ENCODE results near the gene MAGEA6.
"Not testable (repeated sequence)": the region's sequence is repeated elsewhere in the genome, so short reads cannot be mapped to it uniquely, and the experiment has no call there.

Gene MAGEA6

DNA sequence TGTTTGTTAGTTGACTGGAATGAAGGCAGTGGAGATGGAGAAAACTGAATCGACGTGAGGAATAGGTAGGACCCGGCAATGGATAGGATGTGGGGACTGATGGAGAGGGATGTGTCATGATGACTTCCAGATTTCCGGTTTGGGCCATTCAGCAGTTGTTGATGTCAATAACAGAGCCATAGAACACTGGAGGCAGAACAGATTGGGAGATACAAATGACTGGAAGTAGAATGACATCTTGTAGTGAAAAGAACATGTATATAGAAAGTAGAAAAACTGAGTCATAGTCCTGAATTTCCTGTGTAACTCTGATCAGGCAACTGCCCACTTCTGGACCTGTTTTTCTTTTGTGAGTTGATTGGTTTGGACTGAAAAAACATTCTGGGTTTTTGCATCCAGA is 36.5 kb upstream of the MAGEA6 start:
- no peak for TF ChIP-seq CTCF (conservative IDR thresholded peaks at IDR 0.05; ENCODE audit: control insufficient read depth, insufficient read depth, low read depth, low read length)
- no peak overlapping the region for H3K4me3 ChIP-seq (ENCODE audit: control insufficient read depth, low read depth, low read length)
- DNase-seq (ENCODE audit: low read depth): no peak

DNA sequence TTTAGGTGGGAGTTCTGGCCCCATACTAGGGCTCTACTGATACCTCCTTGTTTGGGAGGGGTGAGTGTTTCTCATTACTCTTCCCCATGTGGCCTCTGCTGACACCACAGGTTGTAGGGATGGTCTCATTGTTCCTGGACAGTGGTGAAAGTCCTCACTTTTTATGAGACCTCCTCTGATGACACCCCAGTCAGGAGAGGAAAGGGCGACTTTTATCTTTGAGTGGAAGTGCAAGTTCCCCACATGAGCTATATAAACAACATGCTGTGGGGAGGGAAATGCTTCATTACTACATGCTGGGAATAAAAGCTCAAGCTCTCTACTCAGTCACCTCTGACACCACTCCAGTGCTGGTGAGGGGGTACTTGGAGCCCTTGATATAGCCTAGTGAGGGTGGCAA is 29.5 kb upstream of the MAGEA6 start:
- no peak overlapping the region for H3K4me3 ChIP-seq (ENCODE audit: control insufficient read depth, low read depth, low read length)
- no peak for TF ChIP-seq CTCF (conservative IDR thresholded peaks at IDR 0.05; ENCODE audit: control insufficient read depth, insufficient read depth, low read depth, low read length)
- no peak for DNase-seq (ENCODE audit: low read depth)

DNA sequence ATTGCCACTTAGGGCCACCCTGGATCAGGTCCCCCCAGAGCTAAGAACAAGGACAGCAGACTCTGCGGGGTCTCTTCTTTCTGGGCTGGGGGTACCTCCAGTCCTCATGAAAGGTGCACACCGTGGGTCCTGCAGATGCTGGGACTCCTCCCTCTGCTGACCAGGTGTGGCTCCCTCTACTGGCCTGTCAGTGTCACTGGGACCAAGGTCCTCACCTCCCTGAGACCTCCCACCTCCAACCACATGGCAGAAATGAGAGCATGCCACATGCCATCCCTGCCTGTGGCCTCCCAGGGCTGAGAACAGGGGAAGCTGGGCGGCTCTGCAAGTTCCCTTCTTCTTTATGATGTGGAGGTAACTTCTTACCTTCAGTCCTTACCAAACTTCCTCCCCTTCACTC is 17.6 kb upstream of the MAGEA6 start:
- not testable (repeated sequence) for H3K4me3 ChIP-seq (ENCODE audit: control insufficient read depth, low read depth, low read length); DNase-seq (ENCODE audit: low read depth)

GRCh38 chrX:152766562-152766961 is 2.9 kb downstream of the MAGEA6 start:
- H3K4me3 ChIP-seq (ENCODE audit: control insufficient read depth, low read depth, low read length); DNase-seq (ENCODE audit: low read depth): not testable (repeated sequence)

DNA sequence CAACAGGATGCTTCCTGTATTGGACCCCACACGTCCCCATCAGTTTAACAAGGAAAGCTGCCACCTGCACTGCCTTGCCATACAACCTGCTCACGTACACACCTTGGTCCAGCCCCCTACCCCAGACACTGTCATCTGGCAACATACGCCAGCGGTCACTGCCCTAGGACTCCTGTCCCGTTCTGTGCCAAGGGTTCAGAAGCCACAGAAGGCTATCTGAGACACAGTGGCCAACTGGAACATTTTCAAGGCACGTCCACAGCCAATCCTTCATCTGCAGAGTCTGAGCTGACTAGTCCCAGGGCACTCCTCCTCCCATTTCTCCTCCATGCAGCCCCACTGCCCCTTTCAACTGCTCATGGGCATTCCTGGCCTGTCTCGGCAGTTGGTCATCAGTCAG is 7.9 kb downstream of the MAGEA6 start:
- H3K4me3 ChIP-seq (ENCODE audit: control insufficient read depth, low read depth, low read length); DNase-seq (ENCODE audit: low read depth): not testable (repeated sequence)

DNA sequence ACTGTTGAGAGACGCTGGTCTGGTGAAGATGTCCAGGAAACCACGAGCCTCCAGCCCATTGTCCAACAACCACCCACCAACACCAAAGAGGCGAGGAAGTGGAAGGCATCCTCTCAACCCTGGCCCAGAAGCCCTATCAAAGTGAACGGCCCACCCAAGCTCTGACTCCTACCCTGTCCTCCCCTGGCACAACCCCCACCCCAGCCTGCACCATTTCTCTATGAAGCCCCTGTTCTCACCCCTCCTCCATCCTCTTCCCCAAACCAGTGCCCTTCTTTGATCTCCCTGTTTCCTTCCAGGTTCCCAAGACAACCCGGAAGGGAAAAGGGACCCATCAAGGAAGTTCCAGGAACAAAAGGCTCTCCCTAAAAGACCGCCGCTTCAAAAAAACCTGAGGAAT is 9.9 kb downstream of the MAGEA6 start:
- not testable (repeated sequence) for H3K4me3 ChIP-seq (ENCODE audit: control insufficient read depth, low read depth, low read length); DNase-seq (ENCODE audit: low read depth)

GRCh38 chrX:152758918-152759317 is 10.6 kb downstream of the MAGEA6 start, which contains the start of gene CSAG3:
CSAG3 (plus strand) TSS chrX:152759218.
- not testable (repeated sequence) for DNase-seq (ENCODE audit: low read depth); H3K4me3 ChIP-seq (ENCODE audit: control insufficient read depth, low read depth, low read length)

DNA sequence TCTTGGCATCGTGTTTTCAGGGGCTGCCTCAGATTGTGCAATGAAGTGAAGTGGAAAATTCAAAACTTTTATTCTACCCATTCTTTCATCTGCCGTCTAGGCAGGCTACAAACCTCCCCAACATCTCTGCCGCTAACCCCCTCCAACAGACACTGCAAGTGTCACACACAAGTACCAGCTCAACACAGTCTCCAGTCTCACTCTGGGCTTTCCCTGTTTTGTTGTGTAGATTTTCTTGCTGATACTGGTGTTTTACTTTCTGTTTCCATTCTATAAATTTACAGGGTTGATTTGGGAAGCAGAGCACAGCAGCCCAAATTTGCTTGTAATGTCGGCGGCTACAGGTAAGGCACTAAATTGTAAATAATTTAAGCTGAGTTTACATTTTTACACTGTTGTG is 14.6 kb downstream of the MAGEA6 start:
- H3K4me3 ChIP-seq (ENCODE audit: control insufficient read depth, low read depth, low read length); DNase-seq (ENCODE audit: low read depth): not testable (repeated sequence)

DNA sequence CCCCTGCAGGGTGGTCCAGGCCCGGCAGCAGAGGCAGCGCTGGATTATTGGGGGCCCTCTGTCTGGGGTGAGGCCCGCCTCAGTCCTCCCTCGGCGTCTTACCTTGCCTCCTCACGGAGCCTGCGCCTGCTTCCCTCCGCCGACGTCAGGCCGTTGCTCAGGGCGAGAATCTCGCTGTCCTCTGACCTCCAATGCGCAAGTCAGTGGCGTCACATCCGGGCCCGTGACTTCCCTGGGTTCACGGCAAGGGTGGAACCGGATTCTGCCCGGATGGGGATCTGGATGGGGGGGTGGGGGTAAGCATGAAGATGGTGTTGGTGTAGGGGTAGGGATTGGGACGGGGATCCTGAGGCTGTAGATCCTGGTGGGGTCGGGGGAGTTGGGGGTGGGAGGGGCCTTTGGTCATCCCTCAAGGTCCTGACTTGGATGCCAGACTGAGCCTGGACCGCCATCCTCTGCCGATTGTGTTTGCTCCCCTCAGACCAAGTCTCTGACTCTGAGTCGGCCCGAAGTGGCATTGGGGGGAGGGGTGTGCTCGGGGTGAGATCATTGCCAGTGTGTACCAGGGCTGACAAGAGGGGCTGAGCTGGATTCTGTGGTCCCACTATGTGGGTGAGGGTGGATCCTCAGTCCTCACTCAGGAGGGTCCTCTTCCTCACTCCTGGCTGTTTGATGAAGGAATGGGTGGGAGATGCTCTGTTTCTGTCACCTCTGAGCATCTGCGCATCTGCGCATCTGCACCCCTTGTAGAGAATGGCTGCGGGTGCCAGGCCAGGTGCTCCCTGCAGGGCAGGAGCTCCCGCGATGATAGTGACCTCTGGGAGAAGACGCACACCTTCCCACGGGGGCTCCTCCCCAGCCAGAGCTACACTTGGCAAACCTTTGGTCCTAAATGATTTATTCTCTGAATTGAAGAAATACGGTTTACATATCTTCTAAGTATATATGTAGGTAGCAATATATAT is 15.5 kb downstream of the MAGEA6 start, which contains the start of gene MAGEA2:
MAGEA2 (minus strand) TSS at position 157 of the 965 bp plus-strand sequence. CDS start 2,479 bp downstream, outside the sequence.
- not testable (repeated sequence) for DNase-seq (ENCODE audit: low read depth); H3K4me3 ChIP-seq (ENCODE audit: control insufficient read depth, low read depth, low read length)

DNA sequence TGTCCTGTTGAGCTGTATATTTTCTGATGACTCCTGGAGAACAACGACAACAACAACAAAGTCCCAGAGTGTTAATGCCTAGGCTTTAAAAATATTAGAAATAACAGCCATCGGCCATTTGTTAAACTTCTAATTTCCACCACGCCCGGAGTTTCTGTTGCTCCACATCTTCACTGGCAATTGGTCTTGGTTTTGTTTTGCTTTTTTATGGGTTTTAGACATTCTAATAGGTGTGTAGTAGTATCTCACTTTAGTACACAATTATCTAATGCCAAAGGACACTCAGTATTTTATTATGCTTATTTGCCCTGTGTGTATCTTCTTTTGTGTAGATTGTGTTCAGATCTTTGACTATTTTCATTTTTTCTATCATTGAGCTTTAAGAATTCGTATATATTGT is 30.9 kb downstream of the MAGEA6 start:
- no peak for DNase-seq (ENCODE audit: low read depth)
- H3K4me3 ChIP-seq (ENCODE audit: control insufficient read depth, low read depth, low read length): no peak overlapping the region
- no peak for TF ChIP-seq CTCF (conservative IDR thresholded peaks at IDR 0.05; ENCODE audit: control insufficient read depth, insufficient read depth, low read depth, low read length)

DNA sequence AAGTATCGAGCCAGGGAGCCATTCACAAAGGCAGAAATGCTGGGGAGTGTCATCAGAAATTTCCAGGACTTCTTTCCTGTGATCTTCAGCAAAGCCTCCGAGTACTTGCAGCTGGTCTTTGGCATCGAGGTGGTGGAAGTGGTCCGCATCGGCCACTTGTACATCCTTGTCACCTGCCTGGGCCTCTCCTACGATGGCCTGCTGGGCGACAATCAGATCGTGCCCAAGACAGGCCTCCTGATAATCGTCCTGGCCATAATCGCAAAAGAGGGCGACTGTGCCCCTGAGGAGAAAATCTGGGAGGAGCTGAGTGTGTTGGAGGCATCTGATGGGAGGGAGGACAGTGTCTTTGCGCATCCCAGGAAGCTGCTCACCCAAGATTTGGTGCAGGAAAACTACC is 33.0 kb downstream of the MAGEA6 start:
- not testable (repeated sequence) for DNase-seq (ENCODE audit: low read depth)

More for the DNA sequence above, 33.0 kb downstream of the MAGEA6 start:
- H3K4me3 ChIP-seq (ENCODE audit: control insufficient read depth, low read depth, low read length): not testable (repeated sequence)

All from fibroblast of mammary gland (primary cell).